HG03025 (cell line): ENCODE data around the gene MRPS23.

Experiments used
- ATAC-seq: cut with Tn5 transposase; IDR thresholded peaks from one replicate; pipeline ENCODE4 v1.9.1; 2021; ENCODE audit warnings: mild to moderate bottlenecking, moderate library complexity; ENCODE audit not compliant: unreplicated experiment, low FRiP score

MRPS23 gene

DNA sequence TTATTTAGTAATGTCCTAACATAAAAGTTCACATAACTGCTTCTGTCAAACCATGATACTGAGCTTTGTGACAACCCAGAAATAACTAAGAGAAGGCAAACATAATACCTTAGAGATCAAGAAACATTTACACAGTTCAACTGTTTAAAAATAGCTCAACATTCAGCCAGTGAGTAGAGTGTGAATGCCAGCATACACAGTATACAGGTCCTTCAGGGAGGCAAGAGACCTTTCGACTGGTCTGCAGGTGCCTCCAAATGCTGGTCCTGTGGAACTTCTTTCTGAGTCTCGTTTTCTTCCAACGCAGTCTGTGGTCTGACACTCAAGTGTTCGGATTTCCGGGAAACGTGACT is 10.3 kb downstream of the MRPS23 start:
- ATAC-seq = no peak

DNA sequence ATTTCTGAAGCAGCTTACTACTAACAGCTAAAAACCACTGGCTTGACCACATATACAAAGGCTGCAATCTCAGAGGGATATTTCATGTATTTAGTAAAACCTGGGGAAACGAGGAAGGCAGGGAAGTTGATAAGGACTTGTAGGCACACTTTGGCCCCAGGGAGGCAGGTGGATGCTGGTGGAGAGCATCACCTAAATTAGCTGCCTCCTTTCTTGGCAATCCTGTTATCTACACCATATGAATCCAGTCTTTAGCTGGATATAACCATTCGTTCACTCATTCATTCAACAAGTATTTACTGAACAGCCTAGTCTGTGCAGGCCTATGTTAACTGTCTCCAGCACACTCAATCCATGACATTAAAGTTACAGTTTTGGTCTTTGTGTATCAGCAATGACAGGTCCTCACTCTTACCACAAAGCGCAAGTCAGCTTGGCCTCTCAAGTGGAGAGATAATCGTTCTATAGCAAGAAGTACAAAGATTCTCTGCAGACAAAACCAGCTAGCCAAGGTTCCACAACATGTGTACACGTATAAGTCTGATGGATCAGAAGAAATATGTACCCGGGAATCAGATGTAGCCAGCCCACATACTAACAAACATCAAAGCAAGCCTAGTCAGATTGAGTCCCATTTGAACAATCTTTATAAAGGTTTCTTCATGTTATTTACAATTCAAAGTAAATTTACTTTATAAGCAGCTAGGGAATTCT is 10.8 kb downstream of the MRPS23 start:
- no peak for ATAC-seq

DNA sequence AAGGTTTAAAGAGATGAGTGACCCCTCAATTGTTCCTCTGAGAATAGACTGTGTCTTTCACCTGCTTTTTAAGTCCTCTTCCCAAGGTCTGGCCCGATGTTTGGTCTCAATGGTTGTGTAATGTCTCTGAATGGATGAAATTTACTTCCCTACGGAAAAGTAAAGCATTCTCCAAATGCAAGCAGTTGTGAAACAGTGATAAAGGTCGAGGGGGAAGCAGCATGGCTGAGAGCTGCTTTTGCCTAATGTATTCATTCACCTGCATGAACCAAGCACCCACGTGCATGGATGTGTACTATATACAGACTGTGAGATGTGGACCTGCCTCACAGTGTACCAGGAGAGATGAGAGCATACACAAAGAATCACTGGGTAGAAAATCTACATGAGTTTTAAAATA is 11.4 kb downstream of the MRPS23 start:
- no peak for ATAC-seq

DNA sequence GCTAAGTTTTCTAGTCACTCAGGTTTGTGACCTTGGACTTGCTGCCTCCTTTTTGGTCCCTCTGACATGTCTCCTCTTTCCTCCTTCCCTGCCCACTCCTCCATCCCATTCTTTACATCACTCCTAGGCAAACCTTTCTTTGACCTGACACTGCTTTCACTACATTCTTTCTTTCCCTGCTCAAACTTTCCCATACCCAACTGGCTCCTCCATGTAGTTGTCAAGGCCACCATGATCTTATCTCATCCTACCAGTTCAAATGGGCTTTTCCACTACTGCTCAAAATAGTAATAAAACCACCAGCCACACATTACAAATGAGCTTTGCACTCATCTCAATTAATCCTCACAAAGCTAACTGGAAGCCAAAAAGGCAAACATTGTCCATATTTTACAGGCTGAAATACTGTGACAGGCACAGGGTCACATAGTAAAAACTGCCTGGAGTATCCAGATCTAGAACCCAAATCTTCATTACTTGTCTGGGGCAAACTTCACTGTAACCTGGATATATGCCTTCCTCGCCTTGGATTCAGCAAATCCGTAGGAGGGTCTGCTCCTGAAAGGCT is 14.4 kb downstream of the MRPS23 start:
- ATAC-seq = no peak

DNA sequence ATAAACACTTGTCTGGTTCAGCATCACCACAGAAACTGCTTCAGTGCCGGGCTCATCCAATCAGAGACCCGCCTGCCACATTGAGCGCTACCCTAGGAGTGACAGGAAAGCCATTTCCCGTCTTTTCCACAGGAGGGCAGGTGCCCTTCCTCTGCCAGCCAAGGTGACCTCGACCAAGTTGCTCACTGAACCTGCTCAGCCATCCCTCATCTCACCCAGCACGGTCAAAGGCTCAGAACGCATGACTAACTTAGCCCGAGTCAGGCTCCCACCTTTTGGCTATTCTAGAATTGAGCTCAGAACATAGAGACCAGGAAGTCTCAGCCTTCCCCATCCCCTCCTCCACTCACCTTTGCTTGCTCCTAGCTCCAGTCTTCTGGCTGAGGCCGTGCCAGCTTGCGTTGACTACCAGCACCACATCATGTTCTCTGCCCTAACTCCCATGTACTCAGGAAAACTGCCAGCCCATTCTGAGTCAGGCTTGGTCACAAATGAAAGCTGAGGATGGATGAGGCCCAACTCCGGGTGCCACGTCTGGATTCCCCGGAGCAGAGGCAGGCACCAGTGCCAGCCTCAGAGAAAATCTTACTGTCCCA is 15.6 kb downstream of the MRPS23 start:
- ATAC-seq = no peak

DNA sequence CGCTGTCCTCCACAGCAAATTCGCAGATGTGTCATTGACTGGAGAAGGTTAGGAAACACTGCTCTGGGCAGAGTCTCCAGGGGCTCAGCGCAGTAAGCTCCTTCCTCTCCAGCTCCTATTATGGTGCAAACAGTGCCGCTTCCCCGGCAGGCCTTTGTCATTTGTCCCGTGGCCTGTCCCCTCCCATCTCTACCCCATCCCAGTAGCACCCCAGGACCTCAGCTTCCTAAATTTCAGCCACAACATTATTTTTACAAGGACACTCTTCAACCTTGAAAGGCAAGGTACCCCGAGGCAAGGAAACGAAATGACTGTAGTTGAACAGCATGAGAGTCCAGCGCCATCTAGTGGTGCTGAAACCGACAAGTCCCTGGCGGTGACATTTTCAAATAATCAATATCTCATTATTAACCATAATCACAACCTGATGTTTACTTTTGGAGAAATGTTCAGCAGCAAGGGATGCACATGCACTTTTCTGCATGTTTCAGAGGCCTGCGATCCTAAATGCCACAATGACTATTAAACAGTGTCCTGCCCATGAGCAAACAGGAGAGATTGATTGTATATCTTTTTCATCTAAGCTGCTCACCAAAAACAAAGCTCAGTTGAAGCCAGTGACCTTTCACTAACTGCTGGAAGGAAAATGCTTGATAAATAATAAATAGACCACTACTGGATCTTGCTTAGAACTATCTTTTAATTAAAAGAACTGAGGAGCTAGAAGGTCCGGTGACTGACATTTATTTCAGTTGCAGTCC is 16.5 kb downstream of the MRPS23 start:
- ATAC-seq = no peak

DNA sequence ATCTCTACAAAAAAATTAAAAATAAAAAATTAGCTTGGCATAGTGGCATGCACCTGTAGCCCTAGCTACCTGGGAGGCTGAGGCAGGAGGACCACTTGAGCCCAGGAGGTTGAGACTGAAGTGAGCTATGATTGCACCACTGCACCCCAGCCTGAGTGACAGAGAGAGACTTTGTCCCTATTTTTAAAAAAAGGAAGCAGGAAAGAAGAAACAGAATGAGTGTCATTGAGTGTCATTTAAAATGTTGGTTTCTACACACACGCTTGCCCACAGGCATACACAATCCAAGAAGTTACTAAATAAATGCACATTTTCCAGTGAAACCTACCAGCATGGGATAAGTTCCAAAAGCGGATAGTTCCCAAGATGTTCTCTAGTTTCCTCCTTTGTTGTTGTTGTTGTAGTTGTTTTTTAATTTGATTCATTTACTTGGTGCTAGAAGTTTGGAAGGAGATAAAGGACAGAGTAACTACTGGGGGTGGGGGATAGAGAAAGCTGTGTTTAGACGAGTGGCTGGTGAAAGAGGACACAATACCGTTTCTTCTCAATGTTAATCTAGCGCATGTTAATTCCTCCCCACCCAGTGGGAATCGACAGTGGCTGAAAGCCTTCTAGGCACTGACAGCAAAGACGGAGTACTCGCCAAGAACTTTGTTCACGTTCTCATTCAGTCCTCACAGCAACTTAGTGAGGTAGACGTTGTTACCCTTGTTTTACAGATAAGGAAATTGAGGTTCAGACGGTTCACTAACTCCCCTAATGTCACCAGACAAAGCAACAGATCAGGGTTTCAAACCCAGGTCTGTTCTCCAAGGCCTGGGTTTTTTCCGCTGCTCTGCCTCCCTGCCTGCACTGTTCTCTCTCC is 17.3 kb downstream of the MRPS23 start:
- no peak for ATAC-seq

DNA sequence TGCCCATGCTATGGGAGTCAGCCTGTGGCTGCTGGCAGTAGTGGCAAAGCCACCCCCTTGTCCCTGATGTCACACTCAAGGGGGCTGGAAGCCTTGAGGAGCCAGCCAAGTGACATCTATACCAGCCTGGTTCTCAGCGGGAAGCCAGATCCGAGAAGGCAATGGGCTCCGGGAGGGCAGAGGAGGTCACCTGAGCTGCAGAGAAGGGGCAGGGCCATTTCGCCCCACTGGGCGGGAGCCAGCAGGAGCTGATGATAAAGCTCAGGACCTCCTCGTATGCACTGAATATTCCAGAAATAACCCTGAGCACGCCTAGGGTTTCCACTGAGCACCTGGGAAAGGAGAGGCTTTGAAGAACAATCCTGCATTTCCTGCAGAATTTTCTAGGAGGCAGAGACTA is 19.0 kb downstream of the MRPS23 start:
- ATAC-seq = no peak

DNA sequence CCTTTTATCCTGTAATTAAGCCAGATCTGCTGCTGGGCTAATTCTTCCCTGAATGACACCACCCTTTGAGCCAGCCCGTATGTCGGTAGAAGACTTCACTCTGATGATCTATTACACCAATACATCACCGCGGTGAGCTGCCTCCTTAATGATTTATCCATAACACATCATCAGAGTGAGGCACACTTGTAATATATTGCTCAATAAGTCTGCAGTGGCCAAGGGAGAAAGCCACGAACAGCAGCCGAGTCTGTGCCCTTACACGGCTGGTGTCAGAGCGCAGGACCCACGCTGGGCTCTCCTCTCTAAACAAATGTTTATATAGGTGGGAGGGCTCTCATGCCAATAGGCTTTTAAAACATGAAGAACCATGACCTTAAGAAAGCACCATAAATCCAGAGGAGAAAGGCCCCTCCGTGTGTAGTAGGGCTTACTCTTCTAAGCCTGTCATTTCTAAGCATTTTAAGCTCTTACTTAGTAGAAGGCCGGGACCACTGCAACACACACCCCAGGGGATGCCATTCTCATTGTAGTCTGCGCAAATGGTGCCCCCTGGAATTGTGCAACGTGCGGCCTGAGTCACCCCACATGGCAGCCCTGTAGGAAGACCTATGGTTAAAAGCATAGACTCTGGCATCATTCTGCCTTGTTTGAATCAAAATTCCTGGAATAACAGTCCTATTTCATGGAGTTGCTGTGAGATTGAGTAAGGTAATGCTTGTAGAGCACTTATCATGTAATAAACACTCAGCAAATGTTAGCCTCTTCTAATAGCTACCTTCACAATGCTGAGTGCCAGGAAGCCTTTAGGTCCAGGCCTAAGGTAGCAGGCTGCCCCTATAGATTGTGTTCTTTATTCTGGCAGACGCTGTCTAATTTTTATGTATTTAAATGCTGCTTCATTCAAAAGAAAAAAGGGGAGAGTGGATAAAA is 26.1 kb downstream of the MRPS23 start:
- no peak for ATAC-seq

DNA sequence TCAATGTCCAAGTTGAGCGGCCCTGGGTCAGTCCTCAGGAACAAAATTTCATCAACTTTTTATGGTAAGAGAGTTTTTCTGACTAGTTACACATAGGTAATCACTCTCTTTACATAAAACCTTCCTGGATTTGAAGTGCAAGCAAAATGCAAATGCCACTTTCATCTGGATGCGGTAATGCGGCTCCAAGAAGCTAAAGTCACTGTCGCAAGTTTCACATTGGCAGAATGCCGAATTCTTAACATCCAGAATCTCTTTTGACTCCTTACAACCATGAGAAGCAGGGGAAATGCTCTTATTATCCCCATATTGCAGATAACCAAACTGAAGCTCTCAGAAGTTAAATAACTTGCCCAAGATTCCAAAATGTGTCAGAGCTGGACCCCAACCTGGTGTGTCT is 30.0 kb downstream of the MRPS23 start:
- no peak for ATAC-seq

DNA sequence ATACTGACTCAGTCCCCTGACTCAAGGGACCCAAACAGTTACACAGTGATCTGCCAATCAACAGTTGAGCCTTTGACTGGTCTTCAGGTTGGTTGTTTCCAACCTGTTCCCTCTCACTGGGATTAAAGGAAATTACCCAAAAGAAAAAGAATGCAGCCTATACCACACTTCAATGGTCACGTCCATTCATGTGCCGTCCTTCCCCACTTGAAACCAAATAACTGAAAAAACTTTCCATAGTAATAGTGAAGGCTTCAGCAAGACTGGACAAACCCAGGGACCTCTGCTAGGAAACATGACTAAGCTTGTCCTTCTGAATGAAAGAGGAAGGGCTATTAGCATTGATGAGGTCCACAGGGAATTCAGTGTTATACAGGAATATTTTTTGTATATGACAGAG is 30.6 kb downstream of the MRPS23 start:
- ATAC-seq = no peak

DNA sequence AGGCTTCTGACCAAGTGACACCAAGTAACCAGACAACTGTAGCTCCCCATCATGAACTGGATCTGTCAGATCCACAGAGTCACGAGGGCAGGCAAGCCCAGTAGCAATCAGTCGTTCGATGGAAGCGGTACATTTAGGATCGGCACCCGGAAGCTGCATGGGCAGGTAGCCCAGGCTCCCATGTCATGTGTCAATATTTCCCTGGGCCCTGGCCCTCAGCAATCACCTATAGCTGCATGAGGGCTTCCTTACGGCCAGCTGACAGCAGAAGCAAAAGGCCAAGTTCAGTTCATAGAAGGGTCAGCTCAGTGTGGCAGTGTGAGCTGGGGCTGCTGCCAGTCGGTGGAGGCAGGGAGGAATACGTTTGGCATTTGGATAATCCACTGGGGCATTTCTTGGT is 31.8 kb downstream of the MRPS23 start:
- ATAC-seq = no peak

DNA sequence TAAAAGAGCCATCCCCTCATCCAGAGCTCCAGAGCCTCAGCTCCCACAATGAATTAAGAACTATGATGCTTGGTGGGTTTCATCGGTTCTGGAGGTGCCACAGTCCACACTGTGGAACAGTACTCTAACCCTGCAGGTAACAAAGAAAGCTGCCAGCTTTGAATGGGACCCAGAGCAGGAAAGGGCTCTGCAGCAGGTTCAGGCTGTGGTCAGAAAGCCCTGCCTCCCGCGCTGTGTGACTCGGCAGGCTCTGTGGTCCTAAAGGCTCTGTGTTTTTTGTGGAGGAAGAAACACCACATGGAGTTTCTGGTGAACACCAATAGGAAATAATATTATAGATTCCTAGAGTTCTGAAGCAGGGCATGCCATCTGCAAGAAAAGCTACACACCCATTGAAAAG is 32.5 kb downstream of the MRPS23 start:
- no peak for ATAC-seq

DNA sequence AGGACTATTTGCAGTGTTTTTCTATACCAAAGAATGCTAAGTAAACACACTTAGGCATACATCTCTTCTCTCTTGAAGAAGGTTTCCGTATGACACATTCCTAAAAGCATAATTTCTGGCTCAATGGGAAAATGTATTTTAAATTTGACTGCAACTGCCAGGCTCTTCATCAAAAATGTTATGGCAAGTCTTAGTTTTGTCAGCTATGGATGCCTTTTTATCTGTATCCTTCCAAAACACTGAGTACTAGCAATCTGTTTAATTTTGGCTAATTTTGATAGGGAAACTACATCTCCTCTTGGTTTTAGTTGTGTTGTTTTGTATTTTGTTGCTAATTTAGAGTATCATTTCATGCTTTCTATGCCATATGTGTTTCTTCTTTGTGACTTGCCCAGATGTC is 35.4 kb downstream of the MRPS23 start:
- no peak for ATAC-seq

DNA sequence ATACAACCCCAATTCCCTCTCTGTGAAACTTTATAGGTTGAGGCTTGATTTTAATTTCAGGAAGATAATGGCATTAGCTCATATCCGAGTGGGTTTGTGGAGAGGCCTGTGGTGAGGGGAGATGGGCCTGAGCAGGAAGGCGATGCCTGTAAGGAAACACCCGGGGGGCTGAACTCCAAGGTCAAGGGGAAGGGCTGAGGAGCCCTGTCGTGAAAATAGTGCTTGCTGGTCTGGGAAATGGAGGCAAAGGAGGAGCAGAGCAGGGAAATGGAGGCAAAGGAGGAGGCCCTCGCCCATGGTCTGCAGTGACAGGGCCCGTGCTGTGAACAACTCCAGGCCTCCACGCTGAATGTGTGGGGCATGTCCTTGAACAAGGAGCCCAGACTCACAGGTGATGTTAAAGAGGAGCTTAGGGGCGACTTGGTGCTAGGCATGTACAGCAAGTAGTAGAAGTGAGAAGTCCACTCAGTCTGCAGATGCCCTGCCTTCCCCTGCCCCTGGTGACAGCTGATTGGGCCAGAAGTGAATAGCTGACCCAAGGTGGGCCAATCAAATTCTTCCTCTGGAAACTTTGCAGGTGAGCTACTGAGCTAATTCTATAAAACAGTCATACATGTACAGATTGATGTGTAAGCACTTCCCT is 38.1 kb downstream of the MRPS23 start:
- ATAC-seq = no peak

DNA sequence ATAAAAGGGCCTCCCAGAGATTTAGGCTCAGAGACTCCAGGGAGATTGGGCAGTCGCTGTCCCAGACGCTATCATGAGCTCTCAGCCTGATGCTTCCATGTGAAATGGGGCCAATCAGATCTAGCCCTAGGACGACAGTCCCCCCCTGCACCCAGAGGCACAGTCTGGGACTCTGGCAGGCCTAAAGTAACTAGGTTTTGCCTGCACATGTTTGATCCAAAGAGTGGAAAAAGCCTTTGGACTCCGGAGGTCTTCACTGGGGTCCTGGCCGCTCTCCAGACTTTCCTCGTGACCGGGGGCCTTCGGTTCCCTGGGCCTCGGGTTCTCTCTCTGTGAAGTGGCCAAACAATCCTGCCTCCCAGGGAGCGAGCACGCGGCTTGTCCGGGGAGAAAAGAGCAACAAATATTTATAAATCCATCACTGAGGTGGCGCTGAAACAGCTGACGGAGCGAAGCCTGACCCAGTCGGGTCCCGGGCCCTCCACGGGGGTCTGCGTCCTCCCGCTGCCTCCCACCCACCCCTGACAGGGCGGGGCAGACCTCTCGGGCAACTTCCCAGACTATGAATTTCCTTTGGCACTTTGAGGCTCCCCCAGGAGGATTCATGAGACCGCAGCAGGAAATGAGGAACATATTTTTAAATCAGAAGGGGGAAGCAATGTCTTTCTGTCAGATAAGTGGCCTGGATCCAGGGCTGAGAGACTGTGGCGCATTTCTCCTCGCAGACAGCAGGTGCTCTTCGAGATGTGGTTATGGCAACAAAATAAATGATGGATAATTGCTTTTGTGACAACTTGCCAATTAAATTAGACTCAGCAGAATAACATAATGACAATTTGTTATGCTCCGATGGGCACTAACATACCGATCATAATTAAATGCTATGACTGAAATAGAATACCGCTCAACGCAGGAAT is 38.9 kb downstream of the MRPS23 start:
- ATAC-seq = no peak

DNA sequence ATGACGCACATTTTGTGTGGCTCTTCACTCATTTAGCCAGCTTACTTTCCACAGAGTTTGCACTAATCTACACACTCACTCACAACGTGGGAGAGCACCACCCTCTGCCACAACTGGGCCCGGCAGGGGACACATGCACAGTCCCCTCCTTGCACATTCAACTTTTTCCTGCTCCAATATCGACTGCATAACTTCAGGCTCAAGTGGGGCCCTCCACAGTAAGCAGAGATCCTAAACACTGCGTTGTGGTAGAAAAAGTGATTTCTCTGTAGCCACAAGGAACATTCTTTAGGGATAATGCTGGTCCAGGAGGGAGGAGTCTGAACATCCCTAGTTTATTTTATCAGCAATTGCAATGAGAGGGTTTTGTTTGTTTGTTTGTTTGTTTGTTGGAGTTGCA is 40.0 kb downstream of the MRPS23 start:
- no peak for ATAC-seq

DNA sequence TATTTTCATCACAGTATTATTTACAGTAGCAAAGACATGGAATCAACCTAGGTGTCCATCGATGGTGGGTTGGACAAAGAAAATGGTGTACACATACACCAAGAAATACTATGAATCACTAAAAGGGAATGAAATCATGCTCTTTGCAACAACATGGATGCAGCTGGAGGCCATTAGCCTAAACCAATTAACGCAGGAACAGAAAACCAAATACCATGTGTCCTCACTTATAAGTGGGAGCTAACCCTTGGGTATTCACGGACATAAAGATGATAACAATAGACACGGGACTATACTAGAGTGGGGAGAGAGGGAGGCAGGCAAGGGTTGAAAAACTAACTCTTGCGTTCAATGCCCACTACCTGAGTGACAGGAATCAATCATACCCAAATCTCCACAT is 41.0 kb downstream of the MRPS23 start:
- ATAC-seq = no peak
